Adipose tissue (tissue), 3 donors: ENCODE measurements around the gene SHISA8. TPM values are rescaled to one million over a fixed set of nuclear protein-coding genes. Genes with fewer than 3 reads are reported as not detected.

Source experiments
- H3K27ac ChIP-seq: one replicate; pipeline ENCODE4 v1.5.1; 2013; ENCODE audit warnings: low read depth, low read length
- WGBS, 3 donors: extraction: QIAGEN DNeasy Blood & Tissue Kit; methylation state at CpG; one replicate each; pipeline ENCODE4 v1.1.7; 2013; 5-methylcytosine and 5-hydroxymethylcytosine counted together
- polyA plus RNA-seq, 3 donors: library from polyadenylated mRNA; stranded (reverse); fragments of 200-250 nt; gene quantifications; one replicate each; pipeline ENCODE4 v1.2.3, GENCODE V29; 2013
- donor health status: healthy with polysubstance abuse.
- donor health status: Bipolar disorder and iron deficiency.
- donor health status: healthy.

The SHISA8 gene
- polyA plus RNA-seq, 3 donors: not detected

- WGBS, 3 donors: 92 to 98% (median 94%) methylated on average over 9 of the region's 9 CpGs
- H3K27ac ChIP-seq: no peak overlapping the region
Measured at GRCh38 chr22:41935509-41935908, 20.6 kb upstream of the SHISA8 start.

GRCh38 chr22:41935015-41935351 lies 20.1 kb upstream of the SHISA8 start:
- no peak overlapping the region for H3K27ac ChIP-seq
- WGBS, 3 donors: 86 to 94% (median 94%) methylated on average over 4 of the region's 4 CpGs

- WGBS, 3 donors: 94 to 97% (median 96%) methylated on average over 17 of the region's 17 CpGs
- no peak overlapping the region for H3K27ac ChIP-seq
Measured at GRCh38 chr22:41934284-41935014, 19.6 kb upstream of the SHISA8 start.

- WGBS, 3 donors: 66 to 88% (median 70%) methylated on average over 16 of the region's 16 CpGs
- H3K27ac ChIP-seq: no peak overlapping the region
Measured at GRCh38 chr22:41933411-41934177, 18.7 kb upstream of the SHISA8 start.

GRCh38 chr22:41932353-41932752 lies 17.5 kb upstream of the SHISA8 start:
- WGBS, 3 donors: 92 to 98% (median 93%) methylated on average over 12 of the region's 12 CpGs
- H3K27ac ChIP-seq: no peak overlapping the region

- H3K27ac ChIP-seq: no peak overlapping the region
- WGBS, 3 donors: 80 to 89% (median 81%) methylated on average over 10 of the region's 10 CpGs
Measured at GRCh38 chr22:41931701-41932269, 16.9 kb upstream of the SHISA8 start.

- H3K27ac ChIP-seq: no peak overlapping the region
- 68 to 88% (median 83%) methylated on average over 8 of the region's 8 CpGs for WGBS, 3 donors
Measured at GRCh38 chr22:41929418-41929810, 14.5 kb upstream of the SHISA8 start.

GRCh38 chr22:41928593-41929417 lies 13.9 kb upstream of the SHISA8 start:
- 76 to 80% (median 76%) methylated on average over 11 to 14 of the region's 14 CpGs for whole genome bisulfite sequencing, 3 donors

GRCh38 chr22:41927813-41928212 lies 12.9 kb upstream of the SHISA8 start:
- no peak overlapping the region for H3K27ac ChIP-seq
- WGBS, 3 donors: 74 to 87% (median 80%) methylated on average over 6 of the region's 6 CpGs

More at GRCh38 chr22:41928593-41929417, 13.9 kb upstream of the SHISA8 start:
- no peak overlapping the region for H3K27ac ChIP-seq

GRCh38 chr22:41925783-41926460 lies 11.0 kb upstream of the SHISA8 start:
- WGBS, 3 donors: 4 to 6% (median 5%) methylated on average over 35 to 43 of the region's 48 CpGs
- H3K27ac ChIP-seq: no peak overlapping the region

- no peak overlapping the region for H3K27ac ChIP-seq
- 88 to 95% (median 90%) methylated on average over 12 to 14 of the region's 14 CpGs for WGBS, 3 donors
Measured at GRCh38 chr22:41923595-41924276, 8.9 kb upstream of the SHISA8 start.

- 80 to 93% (median 93%) methylated on average over 4 of the region's 4 CpGs for WGBS, 3 donors
- no peak overlapping the region for H3K27ac ChIP-seq
Measured at GRCh38 chr22:41922940-41923594, 8.2 kb upstream of the SHISA8 start.

- H3K27ac ChIP-seq: no peak overlapping the region
- WGBS, 3 donors: 85 to 89% (median 87%) methylated on average over 5 of the region's 5 CpGs
Measured at GRCh38 chr22:41922328-41922727, 7.5 kb upstream of the SHISA8 start.

- H3K27ac ChIP-seq: no peak overlapping the region
- 38 to 60% (median 40%) methylated on average over 18 to 21 of the region's 21 CpGs for WGBS, 3 donors
Measured at GRCh38 chr22:41920271-41920976, 5.5 kb upstream of the SHISA8 start.

- 1 to 3% (median 1%) methylated on average over 46 to 62 of the region's 62 CpGs for WGBS, 3 donors
Measured at GRCh38 chr22:41919357-41920224, 4.7 kb upstream of the SHISA8 start.

More at GRCh38 chr22:41919357-41920224, 4.7 kb upstream of the SHISA8 start:
- no peak overlapping the region for H3K27ac ChIP-seq
